Transverse colon (tissue), 4 donors: Measurements from ENCODE around the gene DAP3.

Experiments used
- CTCF ChIP-seq, 5 experiments: fragments of 200-600 bp in 3 of 5; fragments of 450-650 bp in 2 of 5; sonication (generic) in 3 of 5; IDR thresholded peaks; 1 replicate in 2 of 5; 2 replicates in 3 of 5; pipeline ENCODE4 v1.5.1; 2016 to 2017; ENCODE audit warnings: antibody characterized with exemption in 5 of 5, inconsistent platforms in 3 of 5, mild to moderate bottlenecking in 2 of 5, moderate library complexity in 1 of 5
- POLR2A ChIP-seq: fragments of 450-650 bp; IDR thresholded peaks from one replicate; pipeline ENCODE4 v1.6.1; 2016; ENCODE audit warnings: antibody characterized with exemption, mild to moderate bottlenecking, moderate library complexity
- POLR2AphosphoS5 ChIP-seq, 3 donors: sonication (generic); formaldehyde crosslinking; IDR thresholded peaks; one replicate each; pipeline ENCODE4 v1.6.1; 2016; ENCODE audit warnings: antibody characterized with exemption in 3 of 3

- TF ChIP-seq CTCF (IDR thresholded peaks at IDR 0.05): no peak
- no peak for TF ChIP-seq POLR2AphosphoS5 (IDR thresholded peaks at IDR 0.05)
- no peak for TF ChIP-seq POLR2A
Measured at GRCh38 chr1:155694167-155694566, 5.3 kb downstream of the DAP3 start.
